Measurements from ENCODE around the gene SND1. TPM values are rescaled to one million over a fixed set of nuclear protein-coding genes. Genes with fewer than 3 reads are reported as not detected.

The SND1 gene
- total and polyA plus RNA-seq, 10 of the 15 experiments (the other 5 are each of a cell fraction or from before 2014, with no cell fraction given): 52.4 to 270 (median 146) TPM

DNA sequence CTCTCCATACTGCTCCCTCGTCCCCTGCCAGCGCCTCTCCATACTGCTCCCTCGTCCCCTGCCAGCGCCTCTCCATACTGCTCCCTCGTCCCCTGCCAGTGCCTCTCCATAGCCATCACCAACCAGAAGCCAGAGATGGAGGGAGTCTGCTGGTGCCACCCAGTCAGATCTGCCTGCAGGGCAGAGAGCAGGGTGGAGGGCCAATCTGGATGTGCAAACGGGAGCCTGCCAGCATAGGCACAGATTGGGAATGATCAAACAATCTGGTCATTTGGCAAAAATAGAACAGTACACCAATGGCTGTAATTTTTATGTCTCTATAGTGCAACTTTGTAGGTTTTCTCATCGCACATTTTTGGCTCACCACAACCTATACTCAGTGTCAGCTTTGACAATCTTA, 456.1 kb downstream of the SND1 start:
- CTCF ChIA-PET: interaction anchor here (2.0 to 4.7 kb wide), 2 partner anchors 27 to 101 kb away, joined by 10 to 28 read pairs; no protein-coding TSS in a partner anchor
- no peak for ATAC-seq
- TF ChIP-seq ZBTB4 (CRISPR knock-in tag; IDR thresholded peaks at IDR 0.05) (no peak), DPF2 (IDR thresholded peaks at IDR 0.05) (no peak), GATAD2B (conservative IDR thresholded peaks at IDR 0.05; ENCODE audit: low read depth) (no peak), KAT2A (conservative IDR thresholded peaks at IDR 0.05; ENCODE audit: control insufficient read depth, low read depth, low read length) (no peak), NKRF (conservative IDR thresholded peaks at IDR 0.05) (no peak), HDGF (IDR thresholded peaks at IDR 0.05) (no peak), SMAD5 (IDR thresholded peaks at IDR 0.05; ENCODE audit: low read depth) (no peak), SRF (IDR thresholded peaks at IDR 0.05; ENCODE audit: low read depth in 2 of 2, low read length in 2 of 2) (no peak), CBX3 (IDR thresholded peaks at IDR 0.05; ENCODE audit: borderline replicate concordance, low read depth) (no peak)
- TF ChIP-seq, protein P1, sequence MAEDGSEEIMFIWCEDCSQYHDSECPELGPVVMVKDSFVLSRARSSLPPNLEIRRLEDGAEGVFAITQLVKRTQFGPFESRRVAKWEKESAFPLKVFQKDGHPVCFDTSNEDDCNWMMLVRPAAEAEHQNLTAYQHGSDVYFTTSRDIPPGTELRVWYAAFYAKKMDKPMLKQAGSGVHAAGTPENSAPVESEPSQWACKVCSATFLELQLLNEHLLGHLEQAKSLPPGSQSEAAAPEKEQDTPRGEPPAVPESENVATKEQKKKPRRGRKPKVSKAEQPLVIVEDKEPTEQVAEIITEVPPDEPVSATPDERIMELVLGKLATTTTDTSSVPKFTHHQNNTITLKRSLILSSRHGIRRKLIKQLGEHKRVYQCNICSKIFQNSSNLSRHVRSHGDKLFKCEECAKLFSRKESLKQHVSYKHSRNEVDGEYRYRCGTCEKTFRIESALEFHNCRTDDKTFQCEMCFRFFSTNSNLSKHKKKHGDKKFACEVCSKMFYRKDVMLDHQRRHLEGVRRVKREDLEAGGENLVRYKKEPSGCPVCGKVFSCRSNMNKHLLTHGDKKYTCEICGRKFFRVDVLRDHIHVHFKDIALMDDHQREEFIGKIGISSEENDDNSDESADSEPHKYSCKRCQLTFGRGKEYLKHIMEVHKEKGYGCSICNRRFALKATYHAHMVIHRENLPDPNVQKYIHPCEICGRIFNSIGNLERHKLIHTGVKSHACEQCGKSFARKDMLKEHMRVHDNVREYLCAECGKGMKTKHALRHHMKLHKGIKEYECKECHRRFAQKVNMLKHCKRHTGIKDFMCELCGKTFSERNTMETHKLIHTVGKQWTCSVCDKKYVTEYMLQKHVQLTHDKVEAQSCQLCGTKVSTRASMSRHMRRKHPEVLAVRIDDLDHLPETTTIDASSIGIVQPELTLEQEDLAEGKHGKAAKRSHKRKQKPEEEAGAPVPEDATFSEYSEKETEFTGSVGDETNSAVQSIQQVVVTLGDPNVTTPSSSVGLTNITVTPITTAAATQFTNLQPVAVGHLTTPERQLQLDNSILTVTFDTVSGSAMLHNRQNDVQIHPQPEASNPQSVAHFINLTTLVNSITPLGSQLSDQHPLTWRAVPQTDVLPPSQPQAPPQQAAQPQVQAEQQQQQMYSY (CRISPR knock-in tag; IDR thresholded peaks at IDR 0.05): no peak
- TF ChIP-seq, protein P2, sequence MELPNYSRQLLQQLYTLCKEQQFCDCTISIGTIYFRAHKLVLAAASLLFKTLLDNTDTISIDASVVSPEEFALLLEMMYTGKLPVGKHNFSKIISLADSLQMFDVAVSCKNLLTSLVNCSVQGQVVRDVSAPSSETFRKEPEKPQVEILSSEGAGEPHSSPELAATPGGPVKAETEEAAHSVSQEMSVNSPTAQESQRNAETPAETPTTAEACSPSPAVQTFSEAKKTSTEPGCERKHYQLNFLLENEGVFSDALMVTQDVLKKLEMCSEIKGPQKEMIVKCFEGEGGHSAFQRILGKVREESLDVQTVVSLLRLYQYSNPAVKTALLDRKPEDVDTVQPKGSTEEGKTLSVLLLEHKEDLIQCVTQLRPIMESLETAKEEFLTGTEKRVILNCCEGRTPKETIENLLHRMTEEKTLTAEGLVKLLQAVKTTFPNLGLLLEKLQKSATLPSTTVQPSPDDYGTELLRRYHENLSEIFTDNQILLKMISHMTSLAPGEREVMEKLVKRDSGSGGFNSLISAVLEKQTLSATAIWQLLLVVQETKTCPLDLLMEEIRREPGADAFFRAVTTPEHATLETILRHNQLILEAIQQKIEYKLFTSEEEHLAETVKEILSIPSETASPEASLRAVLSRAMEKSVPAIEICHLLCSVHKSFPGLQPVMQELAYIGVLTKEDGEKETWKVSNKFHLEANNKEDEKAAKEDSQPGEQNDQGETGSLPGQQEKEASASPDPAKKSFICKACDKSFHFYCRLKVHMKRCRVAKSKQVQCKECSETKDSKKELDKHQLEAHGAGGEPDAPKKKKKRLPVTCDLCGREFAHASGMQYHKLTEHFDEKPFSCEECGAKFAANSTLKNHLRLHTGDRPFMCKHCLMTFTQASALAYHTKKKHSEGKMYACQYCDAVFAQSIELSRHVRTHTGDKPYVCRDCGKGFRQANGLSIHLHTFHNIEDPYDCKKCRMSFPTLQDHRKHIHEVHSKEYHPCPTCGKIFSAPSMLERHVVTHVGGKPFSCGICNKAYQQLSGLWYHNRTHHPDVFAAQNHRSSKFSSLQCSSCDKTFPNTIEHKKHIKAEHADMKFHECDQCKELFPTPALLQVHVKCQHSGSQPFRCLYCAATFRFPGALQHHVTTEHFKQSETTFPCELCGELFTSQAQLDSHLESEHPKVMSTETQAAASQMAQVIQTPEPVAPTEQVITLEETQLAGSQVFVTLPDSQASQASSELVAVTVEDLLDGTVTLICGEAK (IDR thresholded peaks at IDR 0.05; ENCODE audit: borderline replicate concordance): no peak

More for the DNA sequence above, 456.1 kb downstream of the SND1 start:
- peak overlapping the region; percentile 82 for H3K4me2 ChIP-seq (ENCODE audit: control insufficient read depth, insufficient read depth)
- no peaks in the 10 kb centered on the region for H3K9me3 ChIP-seq (replicated peaks; ENCODE audit: control insufficient read depth, insufficient read depth, low read length)
- H3K4me3 ChIP-seq: no peak overlapping the region
- ChIA-PET POLR2A (interaction anchor here (0.7 kb wide), 1 partner anchor 336 kb away, joined by 3 read pairs; no protein-coding TSS in a partner anchor), SMC1A (ENCODE audit: uncharacterized antibody, unreplicated experiment) (interaction anchor here (0.5 to 2.0 kb wide), 3 partner anchors 22 to 716 kb away, joined by 3 to 8 read pairs (median 3); partner anchors contain the start of gene ZNF800), RAD21 (ENCODE audit: unreplicated experiment) (interaction anchor here (1.0 to 1.3 kb wide), 3 partner anchors 21 to 108 kb away, joined by 3 to 5 read pairs (median 5); no protein-coding TSS in a partner anchor)
- in situ Hi-C loops (cut with MboI) (no loop called here), intact Hi-C loops (cut with micrococcal nuclease; ENCODE audit: unreplicated experiment) (no loop called here)
- no peak overlapping the region for H2AFZ ChIP-seq (ENCODE audit: control insufficient read depth, low read depth, low read length)
- H3K4me1 ChIP-seq (ENCODE audit: control insufficient read depth, insufficient read depth, low read length): peaks cover 30% of the 10 kb centered on the region
- FAIRE-seq (no peak), DNase-seq (ENCODE audit: low read depth, low spot score) (no peak)
- 71% methylated on average over 7 of the region's 7 CpGs for WGBS (ENCODE audit: insufficient coverage, insufficient replicate concordance, low lambda C conversion rate, missing lambda C conversion rate)
- no peaks in the 10 kb centered on the region for H3K27me3 ChIP-seq (replicated peaks in 1 of 2; ENCODE audit: control insufficient read depth in 2 of 2, insufficient read depth in 2 of 2, low read length in 1 of 2)
- H3K36me3 ChIP-seq (ENCODE audit: control insufficient read depth in 2 of 2, insufficient read depth in 2 of 2, low read length in 1 of 2): no peaks in the 10 kb centered on the region
- no peak overlapping the region for H3K27ac ChIP-seq (ENCODE audit: control insufficient read depth, insufficient read depth)
- no peaks in the 10 kb centered on the region for H4K20me1 ChIP-seq (ENCODE audit: control insufficient read depth, insufficient read depth)
- no TSS peak for BruUV-seq (replicated peaks)
- no peaks in the 10 kb centered on the region for H3K79me2 ChIP-seq (ENCODE audit: control insufficient read depth, insufficient read depth, low read length)
- H3K9ac ChIP-seq (ENCODE audit: control insufficient read depth, insufficient read depth, low read length): no peak overlapping the region

Measured in GM12878 (cell line).